ENCODE data around the gene STXBP4. TPM values are rescaled to one million over a fixed set of nuclear protein-coding genes. Genes with fewer than 3 reads are reported as not detected.

STXBP4 gene
- total RNA-seq, 1 donor from 2014 or later, result 2.1 TPM

DNA sequence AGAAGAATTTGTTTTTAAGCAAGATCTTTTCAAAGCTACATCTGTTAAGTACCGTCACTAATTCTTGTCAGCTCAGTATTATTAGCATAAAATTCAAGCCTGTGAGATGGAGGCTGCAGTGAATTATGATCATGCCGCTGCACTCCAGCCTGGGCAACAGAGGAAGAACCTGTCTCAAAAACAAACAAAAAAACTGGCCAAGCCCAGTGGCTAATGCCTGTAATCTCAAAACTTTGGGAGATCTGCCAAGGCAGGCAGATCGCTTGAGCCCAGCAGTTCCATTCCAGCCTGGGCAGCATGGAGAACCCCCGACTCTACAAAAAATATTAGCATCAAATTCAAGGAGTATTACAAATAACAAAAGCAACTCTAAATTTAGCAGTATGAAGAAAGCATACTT lies 88.0 kb downstream of the STXBP4 start:
- TF ChIP-seq, protein P1, sequence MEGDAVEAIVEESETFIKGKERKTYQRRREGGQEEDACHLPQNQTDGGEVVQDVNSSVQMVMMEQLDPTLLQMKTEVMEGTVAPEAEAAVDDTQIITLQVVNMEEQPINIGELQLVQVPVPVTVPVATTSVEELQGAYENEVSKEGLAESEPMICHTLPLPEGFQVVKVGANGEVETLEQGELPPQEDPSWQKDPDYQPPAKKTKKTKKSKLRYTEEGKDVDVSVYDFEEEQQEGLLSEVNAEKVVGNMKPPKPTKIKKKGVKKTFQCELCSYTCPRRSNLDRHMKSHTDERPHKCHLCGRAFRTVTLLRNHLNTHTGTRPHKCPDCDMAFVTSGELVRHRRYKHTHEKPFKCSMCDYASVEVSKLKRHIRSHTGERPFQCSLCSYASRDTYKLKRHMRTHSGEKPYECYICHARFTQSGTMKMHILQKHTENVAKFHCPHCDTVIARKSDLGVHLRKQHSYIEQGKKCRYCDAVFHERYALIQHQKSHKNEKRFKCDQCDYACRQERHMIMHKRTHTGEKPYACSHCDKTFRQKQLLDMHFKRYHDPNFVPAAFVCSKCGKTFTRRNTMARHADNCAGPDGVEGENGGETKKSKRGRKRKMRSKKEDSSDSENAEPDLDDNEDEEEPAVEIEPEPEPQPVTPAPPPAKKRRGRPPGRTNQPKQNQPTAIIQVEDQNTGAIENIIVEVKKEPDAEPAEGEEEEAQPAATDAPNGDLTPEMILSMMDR (IDR thresholded peaks at IDR 0.05; ENCODE audit: insufficient read depth, low read length, severe bottlenecking), result no peak
- Histone ChIP-seq H3K27me3 (ENCODE audit: control insufficient read depth, insufficient read depth, low read length) (no peaks in the 10 kb centered on the region), H3K4me3 (ENCODE audit: low read depth, low read length) (no peak overlapping the region), H3K36me3 (ENCODE audit: control insufficient read depth, insufficient read depth, low read length) (no peaks in the 10 kb centered on the region)
- FAIRE-seq (no peak), DNase-seq (ENCODE audit: low read depth) (peak; percentile 40)

DNA sequence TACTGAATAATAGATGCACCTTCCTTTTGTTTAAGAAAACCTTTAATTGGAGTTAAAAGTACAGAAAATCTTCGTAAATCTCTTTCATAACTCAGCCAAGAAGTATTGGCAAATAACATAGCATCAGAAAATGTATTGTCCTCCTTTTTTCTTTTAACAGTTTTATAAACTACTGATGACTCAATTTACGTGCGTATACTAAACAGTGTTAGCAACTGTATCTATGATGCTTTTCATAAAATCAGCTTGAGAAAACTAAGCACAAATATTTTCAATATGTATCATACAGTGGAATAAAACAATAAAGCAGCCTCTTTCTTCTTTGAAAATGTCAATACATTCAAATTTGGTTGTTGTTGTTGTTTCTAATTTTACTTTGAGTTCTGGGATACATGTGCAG lies 88.6 kb downstream of the STXBP4 start:
- TF ChIP-seq, protein P1 (IDR thresholded peaks at IDR 0.05; ENCODE audit: insufficient read depth, low read length, severe bottlenecking), result no peak
- FAIRE-seq (no peak), DNase-seq (ENCODE audit: low read depth) (no peak)
- Histone ChIP-seq H3K36me3 (ENCODE audit: control insufficient read depth, insufficient read depth, low read length) (no peaks in the 10 kb centered on the region), H3K4me3 (ENCODE audit: low read depth, low read length) (no peak overlapping the region), H3K27me3 (ENCODE audit: control insufficient read depth, insufficient read depth, low read length) (no peaks in the 10 kb centered on the region)

- no peaks in the 10 kb centered on the region for H3K27me3 ChIP-seq (ENCODE audit: control insufficient read depth, insufficient read depth, low read length)
- DNase-seq (ENCODE audit: low read depth) (no peak), FAIRE-seq (no peak)
- TF ChIP-seq, protein P1 (IDR thresholded peaks at IDR 0.05; ENCODE audit: insufficient read depth, low read length, severe bottlenecking), result no peak
- H3K36me3 ChIP-seq (ENCODE audit: control insufficient read depth, insufficient read depth, low read length), result no peaks in the 10 kb centered on the region
- H3K4me3 ChIP-seq (ENCODE audit: low read depth, low read length), result no peak overlapping the region
These were observed 91.2 kb downstream of the STXBP4 start for GRCh38 chr17:55059724-55060123.

- no peaks in the 10 kb centered on the region for H3K36me3 ChIP-seq (ENCODE audit: control insufficient read depth, insufficient read depth, low read length)
- no peak overlapping the region for H3K4me3 ChIP-seq (ENCODE audit: low read depth, low read length)
- TF ChIP-seq, protein P1 (IDR thresholded peaks at IDR 0.05; ENCODE audit: insufficient read depth, low read length, severe bottlenecking), result no peak
- peak; percentile 90 for DNase-seq (ENCODE audit: low read depth)
- no peak for FAIRE-seq
- no peaks in the 10 kb centered on the region for H3K27me3 ChIP-seq (ENCODE audit: control insufficient read depth, insufficient read depth, low read length)
These were observed 94.4 kb downstream of the STXBP4 start for GRCh38 chr17:55062921-55063320.

GRCh38 chr17:55063885-55064874 lies 95.6 kb downstream of the STXBP4 start:
- TF ChIP-seq, protein P1 (IDR thresholded peaks at IDR 0.05; ENCODE audit: insufficient read depth, low read length, severe bottlenecking), result no peak
- Histone ChIP-seq H3K4me3 (ENCODE audit: low read depth, low read length) (no peak overlapping the region), H3K36me3 (ENCODE audit: control insufficient read depth, insufficient read depth, low read length) (no peaks in the 10 kb centered on the region), H3K27me3 (ENCODE audit: control insufficient read depth, insufficient read depth, low read length) (no peaks in the 10 kb centered on the region)
- FAIRE-seq, result no peak
- no peak for DNase-seq (ENCODE audit: low read depth)
